Keratinocyte (primary cell): ENCODE data around the gene IL15. TPM values are rescaled to one million over a fixed set of nuclear protein-coding genes. Genes with fewer than 3 reads are reported as not detected.

Experiments
- DNase-seq: peaks from one replicate; pipeline ENCODE4 v3.0.0-alpha.2; 2011; ENCODE audit warnings: low read depth, missing footprints, low spot score
- FAIRE-seq: peaks from 2 replicates; lab custom pipeline; 2011; peaks lifted over from hg19 to GRCh38; lab: Jason Lieb, UNC
- H2AFZ ChIP-seq: 2 replicates; pipeline ENCODE4 v1.6.0; 2012; ENCODE audit warnings: low read length, control low read depth, inconsistent platforms; ENCODE audit not compliant: control insufficient read depth
- H3K27ac ChIP-seq: 2 replicates; pipeline ENCODE4 v1.5.1; 2011; ENCODE audit warnings: low read length; ENCODE audit not compliant: control insufficient read depth, insufficient read depth
- H3K27me3 ChIP-seq: 3 replicates; pipeline ENCODE4 v1.6.0; 2011; ENCODE audit warnings: low read length; ENCODE audit not compliant: control insufficient read depth, insufficient read depth; ENCODE audit errors: extremely low read depth
- H3K36me3 ChIP-seq, 2 experiments: 2 replicates in 1 of 2; 3 replicates in 1 of 2; pipeline ENCODE4 v1.5.1; 2011; ENCODE audit warnings: low read length in 2 of 2, mild to moderate bottlenecking in 1 of 2; ENCODE audit not compliant: control insufficient read depth in 2 of 2, insufficient read depth in 2 of 2; ENCODE audit errors: extremely low read depth in 1 of 2
- H3K4me1 ChIP-seq: 3 replicates; pipeline ENCODE4 v1.5.1; 2011; ENCODE audit warnings: low read length; ENCODE audit not compliant: control insufficient read depth, insufficient read depth; ENCODE audit errors: extremely low read depth
- H3K4me2 ChIP-seq: 3 replicates; pipeline ENCODE4 v1.6.0; 2011; ENCODE audit warnings: low read depth, low read length; ENCODE audit not compliant: control insufficient read depth, insufficient read depth; ENCODE audit errors: extremely low read depth
- H3K4me3 ChIP-seq, 3 experiments: fragments of 200-600 bp in 1 of 3; sonication (generic) in 1 of 3; 2 replicates in 2 of 3; 3 replicates in 1 of 3; pipeline ENCODE4 v1.5.1; 2011 to 2016; ENCODE audit warnings: low read length in 3 of 3, mild to moderate bottlenecking in 3 of 3, control low read depth in 2 of 3, inconsistent platforms in 1 of 3, low read depth in 1 of 3, mixed read lengths in 1 of 3, mixed run types in 1 of 3, moderate library complexity in 1 of 3; ENCODE audit not compliant: control insufficient read depth in 2 of 3, insufficient read depth in 2 of 3; ENCODE audit errors: extremely low read depth in 1 of 3
- H3K79me2 ChIP-seq: 2 replicates; pipeline ENCODE4 v1.6.0; 2012; ENCODE audit warnings: low read length; ENCODE audit not compliant: control insufficient read depth, insufficient read depth
- H3K9ac ChIP-seq: 3 replicates; pipeline ENCODE4 v1.6.0; 2011; ENCODE audit warnings: low read length; ENCODE audit not compliant: control insufficient read depth, insufficient read depth; ENCODE audit errors: extremely low read depth
- H3K9me1 ChIP-seq: 3 replicates; pipeline ENCODE4 v1.6.0; 2011; ENCODE audit warnings: low read length; ENCODE audit not compliant: control insufficient read depth, insufficient read depth; ENCODE audit errors: extremely low read depth
- H3K9me3 ChIP-seq: 2 replicates; pipeline ENCODE4 v1.5.1; 2012; ENCODE audit warnings: low read depth, low read length; ENCODE audit not compliant: control insufficient read depth
- H4K20me1 ChIP-seq: 3 replicates; pipeline ENCODE4 v1.6.0; 2011; ENCODE audit warnings: low read length; ENCODE audit not compliant: control insufficient read depth, insufficient read depth; ENCODE audit errors: extremely low read depth
- EZH2 ChIP-seq: IDR thresholded peaks from one replicate; pipeline ENCODE4 v1.6.1; 2012; ENCODE audit warnings: inconsistent platforms, mild to moderate bottlenecking, low read length, moderate library complexity
- dilution Hi-C: fragments of 300-500 bp; cut with MboI; formaldehyde crosslinking; loops from one replicate; pipeline ENCODE4 v1.7.0; 2020; ENCODE audit warnings: low sequenced_read_pairs; ENCODE audit not compliant: extremely low pct_ligation_motif_present
- polyA plus RNA-seq, 5 experiments: library from polyadenylated mRNA; depleted of rRNA in 3 of 5; stranded (reverse) in 3 of 5; stranded (forward) in 1 of 5; unstranded in 1 of 5; fragments of >200 nt; gene quantifications; 1 replicate in 1 of 5; 2 replicates in 3 of 5; 3 replicates in 1 of 5; pipeline versions ENCODE4 v1.2.1 to v1.2.3, GENCODE V29; 2011 to 2012; ENCODE audit warnings: missing spikeins in 2 of 5, low read depth in 1 of 5, low replicate concordance in 1 of 5
- TF ChIP-seq, protein P1 (sequence below), 3 experiments: IDR thresholded peaks in 1 of 3; conservative IDR thresholded peaks in 1 of 3; optimal IDR thresholded peaks in 1 of 3; 2 replicates in 2 of 3; 3 replicates in 1 of 3; pipeline versions ENCODE3 to v1.5.1; 2011; ENCODE audit warnings: low read length in 3 of 3, mild to moderate bottlenecking in 3 of 3, moderate library complexity in 2 of 3, control low read depth in 1 of 3, inconsistent platforms in 1 of 3; ENCODE audit not compliant: insufficient read depth in 2 of 3; ENCODE audit errors: extremely low read depth in 1 of 3

IL15 gene
- polyA plus RNA-seq, 1 donor (not counting 4 experiments of a cell fraction or from before 2014, with no cell fraction given), result 1.4 TPM

GRCh38 chr4:141630854-141631253, 5.5 kb upstream of the IL15 start:
- H3K9me3 ChIP-seq, result no peaks in the 10 kb centered on the region
- no peaks in the 10 kb centered on the region for H3K27me3 ChIP-seq
- no peaks in the 10 kb centered on the region for H3K79me2 ChIP-seq
- FAIRE-seq (no peak), DNase-seq (no peak)
- no peak overlapping the region for H3K9ac ChIP-seq
- no peak overlapping the region for H3K4me3 ChIP-seq
- peaks cover 1% of the 10 kb centered on the region for H3K4me1 ChIP-seq
- no peaks in the 10 kb centered on the region for H3K9me1 ChIP-seq
- H4K20me1 ChIP-seq, result no peaks in the 10 kb centered on the region
- H3K4me2 ChIP-seq, result no peak overlapping the region
- dilution Hi-C loops, result no loop called here
- no peak overlapping the region for H2AFZ ChIP-seq
- TF ChIP-seq EZH2, result no peak
- TF ChIP-seq, protein P1, sequence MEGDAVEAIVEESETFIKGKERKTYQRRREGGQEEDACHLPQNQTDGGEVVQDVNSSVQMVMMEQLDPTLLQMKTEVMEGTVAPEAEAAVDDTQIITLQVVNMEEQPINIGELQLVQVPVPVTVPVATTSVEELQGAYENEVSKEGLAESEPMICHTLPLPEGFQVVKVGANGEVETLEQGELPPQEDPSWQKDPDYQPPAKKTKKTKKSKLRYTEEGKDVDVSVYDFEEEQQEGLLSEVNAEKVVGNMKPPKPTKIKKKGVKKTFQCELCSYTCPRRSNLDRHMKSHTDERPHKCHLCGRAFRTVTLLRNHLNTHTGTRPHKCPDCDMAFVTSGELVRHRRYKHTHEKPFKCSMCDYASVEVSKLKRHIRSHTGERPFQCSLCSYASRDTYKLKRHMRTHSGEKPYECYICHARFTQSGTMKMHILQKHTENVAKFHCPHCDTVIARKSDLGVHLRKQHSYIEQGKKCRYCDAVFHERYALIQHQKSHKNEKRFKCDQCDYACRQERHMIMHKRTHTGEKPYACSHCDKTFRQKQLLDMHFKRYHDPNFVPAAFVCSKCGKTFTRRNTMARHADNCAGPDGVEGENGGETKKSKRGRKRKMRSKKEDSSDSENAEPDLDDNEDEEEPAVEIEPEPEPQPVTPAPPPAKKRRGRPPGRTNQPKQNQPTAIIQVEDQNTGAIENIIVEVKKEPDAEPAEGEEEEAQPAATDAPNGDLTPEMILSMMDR (optimal IDR thresholded peaks at IDR 0.05 in 1 of 3, IDR thresholded peaks at IDR 0.05 in 1 of 3, conservative IDR thresholded peaks at IDR 0.05 in 1 of 3; ENCODE audit: extremely low read depth in 1 of 3, insufficient read depth in 2 of 3, low read length in 3 of 3), result no peak
- H3K36me3 ChIP-seq, result no peaks in the 10 kb centered on the region
- H3K27ac ChIP-seq, result no peak overlapping the region

GRCh38 chr4:141635736-141636081, 674 bp upstream of the IL15 start:
- Histone ChIP-seq H3K9ac (no peak overlapping the region), H3K27me3 (no peaks in the 10 kb centered on the region), H3K4me3 (peak overlapping the region in 2 of 3 experiments; percentile 82 to 93), H3K9me3 (no peaks in the 10 kb centered on the region), H4K20me1 (no peaks in the 10 kb centered on the region), H3K4me1 (peaks cover 10% of the 10 kb centered on the region), H3K36me3 (no peaks in the 10 kb centered on the region), H2AFZ (peak overlapping the region; percentile 94), H3K27ac (no peak overlapping the region), H3K9me1 (no peaks in the 10 kb centered on the region), H3K79me2 (no peaks in the 10 kb centered on the region), H3K4me2 (peak overlapping the region; percentile 95)
- dilution Hi-C loops, result no loop called here
- DNase-seq, result no peak
- TF ChIP-seq EZH2, result no peak
- TF ChIP-seq, protein P1 (optimal IDR thresholded peaks at IDR 0.05 in 1 of 3, IDR thresholded peaks at IDR 0.05 in 1 of 3, conservative IDR thresholded peaks at IDR 0.05 in 1 of 3; ENCODE audit: extremely low read depth in 1 of 3, insufficient read depth in 2 of 3, low read length in 3 of 3), result no peak
- FAIRE-seq, result no peak
